ENCODE measurements around the gene PFKFB4.

DNA sequence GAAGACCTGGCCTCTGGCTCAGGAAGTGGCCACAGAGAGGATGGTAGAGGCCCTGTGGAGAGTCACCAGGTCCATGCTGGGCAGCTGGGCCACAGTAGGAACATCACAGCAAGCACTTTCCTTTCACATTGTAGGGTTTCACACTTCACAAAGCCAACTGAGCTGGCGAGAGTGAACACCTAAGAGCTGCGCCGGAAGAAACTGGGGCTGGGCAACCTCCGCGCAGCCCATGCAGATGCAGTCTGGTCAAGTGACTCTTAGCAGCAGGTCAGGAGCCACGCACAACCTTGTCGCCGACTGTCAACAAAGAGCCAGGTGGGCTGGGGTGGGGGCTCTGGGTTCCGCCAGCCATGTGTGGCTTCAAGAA, 37.3 kb downstream of the PFKFB4 start:
- no peak for TF ChIP-seq SP1 (IDR thresholded peaks at IDR 0.05)
- no peak for TF ChIP-seq BHLHE40 (IDR thresholded peaks at IDR 0.05; ENCODE audit: borderline replicate concordance)
- TF ChIP-seq FOXA1 (IDR thresholded peaks at IDR 0.05), result no peak
- TF ChIP-seq SUZ12 (IDR thresholded peaks at IDR 0.05), result no peak
- TF ChIP-seq TARDBP (IDR thresholded peaks at IDR 0.05), result no peak
- no peak for TF ChIP-seq FOXK2 (IDR thresholded peaks at IDR 0.05)
- no peak for TF ChIP-seq ARNT (IDR thresholded peaks at IDR 0.05)
- no peak for TF ChIP-seq FOXM1 (IDR thresholded peaks at IDR 0.05; ENCODE audit: borderline replicate concordance)
- no peak for TF ChIP-seq CTBP1 (IDR thresholded peaks at IDR 0.05; ENCODE audit: borderline replicate concordance)
- no peak for TF ChIP-seq NFRKB (IDR thresholded peaks at IDR 0.05)
- TF ChIP-seq LEF1 (IDR thresholded peaks at IDR 0.05; ENCODE audit: borderline replicate concordance), result no peak
